Stimulated activated memory B cell treated with anti-CD40 and anti-IgM and Interleukin-4, amounts not matched to agents 10 μg/mL and 1 μg/mL and 100 μg/mL, for 72 hours (primary cell): ENCODE measurements around the gene EPHA7.

Experiments used
- ATAC-seq: fragments of 150-1000 bp; cut with Tn5 transposase; 2 replicates; pipeline ENCODE4 v1.10.0; 2021
- H3K27ac Mint-ChIP-seq: one replicate; pipeline ENCODE4 v1.8.0; 2022; ENCODE audit warnings: mild to moderate bottlenecking, mixed read lengths
- H3K27me3 Mint-ChIP-seq: one replicate; pipeline ENCODE4 v1.8.0; 2022; ENCODE audit warnings: mixed read lengths
- H3K36me3 Mint-ChIP-seq: one replicate; pipeline ENCODE4 v1.8.0; 2022; ENCODE audit warnings: mixed read lengths
- H3K4me1 Mint-ChIP-seq: one replicate; pipeline ENCODE4 v1.8.0; 2022; ENCODE audit warnings: mixed read lengths
- H3K4me3 Mint-ChIP-seq: one replicate; pipeline ENCODE4 v1.8.0; 2022; ENCODE audit warnings: mild to moderate bottlenecking, moderate library complexity, mixed read lengths
- H3K9me3 Mint-ChIP-seq: one replicate; pipeline ENCODE4 v1.8.0; 2022; ENCODE audit warnings: mixed read lengths

EPHA7 gene

DNA sequence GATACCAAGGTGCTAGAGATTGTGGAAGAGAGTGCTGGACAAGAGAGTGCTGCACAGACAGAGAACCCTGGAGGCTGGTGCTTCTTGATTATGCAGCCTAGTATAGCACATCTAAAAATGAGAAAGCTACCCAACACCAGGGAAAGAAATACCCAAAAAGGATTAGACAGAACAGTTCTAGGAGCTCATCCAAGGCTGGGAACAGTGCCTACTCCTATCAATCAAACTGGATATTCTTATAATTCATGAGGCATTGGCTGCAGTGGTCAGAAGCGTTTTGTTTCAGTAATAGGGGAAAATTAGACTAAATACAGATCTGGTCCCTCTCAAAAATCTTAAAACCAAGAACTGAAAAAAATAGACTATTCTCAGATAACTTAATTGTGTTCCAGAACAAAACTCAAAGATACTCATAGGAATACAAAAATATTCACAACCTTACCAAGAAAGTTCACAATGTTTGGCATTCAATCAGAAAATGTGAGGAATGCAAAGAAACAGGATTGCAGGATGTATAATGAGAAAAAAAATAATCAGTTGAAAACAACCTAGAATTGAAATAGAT, 222.9 kb downstream of the EPHA7 start:
- no peaks in the 10 kb centered on the region for H3K36me3 Mint-ChIP-seq
- H3K9me3 Mint-ChIP-seq: peaks cover 5% of the 10 kb centered on the region
- H3K27me3 Mint-ChIP-seq: no peaks in the 10 kb centered on the region
- H3K27ac Mint-ChIP-seq: no peak overlapping the region
- no peaks in the 10 kb centered on the region for H3K4me1 Mint-ChIP-seq
- no peak for ATAC-seq
- no peak overlapping the region for H3K4me3 Mint-ChIP-seq

- peaks cover 3% of the 10 kb centered on the region for H3K9me3 Mint-ChIP-seq
- no peaks in the 10 kb centered on the region for H3K36me3 Mint-ChIP-seq
- no peaks in the 10 kb centered on the region for H3K27me3 Mint-ChIP-seq
- H3K4me3 Mint-ChIP-seq: no peak overlapping the region
- H3K27ac Mint-ChIP-seq: no peak overlapping the region
- ATAC-seq: no peak
- no peaks in the 10 kb centered on the region for H3K4me1 Mint-ChIP-seq
These were observed 224.9 kb downstream of the EPHA7 start for GRCh38 chr6:93194480-93194879.

- no peaks in the 10 kb centered on the region for H3K4me1 Mint-ChIP-seq
- ATAC-seq: no peak
- H3K27ac Mint-ChIP-seq: no peak overlapping the region
- H3K36me3 Mint-ChIP-seq: no peaks in the 10 kb centered on the region
- no peaks in the 10 kb centered on the region for H3K27me3 Mint-ChIP-seq
- peaks cover 3% of the 10 kb centered on the region for H3K9me3 Mint-ChIP-seq
- H3K4me3 Mint-ChIP-seq: no peak overlapping the region
These were observed 225.5 kb downstream of the EPHA7 start for GRCh38 chr6:93193868-93194267.
